ENCODE data around the gene PARP11.

Gene PARP11

GRCh38 chr12:3872800-3873636, at the start of gene PARP11:
TSS of gene PARP11 (minus strand) at chr12:3873399. CDS start at chr12:3873229, 170 bp downstream.
- FAIRE-seq (peak; percentile 98), DNase-seq (ENCODE audit: insufficient read length, low spot score) (peak; percentile 98)

- DNase-seq (ENCODE audit: insufficient read length, low spot score) (no peak), FAIRE-seq (no peak)
Measured at GRCh38 chr12:3922033-3922432, 48.8 kb upstream of the PARP11 start.

- DNase-seq (ENCODE audit: insufficient read length, low spot score) (no peak), FAIRE-seq (no peak)
Measured at GRCh38 chr12:3921526-3921925, 48.3 kb upstream of the PARP11 start.

DNA sequence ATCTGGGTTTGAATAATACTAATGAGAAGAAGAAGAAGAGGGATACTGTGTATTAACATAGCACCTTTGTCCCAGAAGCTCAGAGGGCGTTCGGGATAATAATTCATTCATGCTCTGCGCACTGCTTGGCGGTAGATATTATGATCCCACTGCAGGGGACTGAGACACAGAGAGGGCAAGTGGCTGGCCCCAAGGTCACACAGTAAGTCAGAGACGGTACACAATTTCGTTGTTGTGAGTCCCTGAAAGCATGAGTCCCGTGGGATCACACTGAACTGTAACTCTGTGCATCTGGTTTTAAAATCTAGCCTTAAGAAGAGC, 47.9 kb upstream of the PARP11 start:
- DNase-seq (ENCODE audit: insufficient read length, low spot score) (no peak), FAIRE-seq (no peak)

- DNase-seq (ENCODE audit: insufficient read length, low spot score), result no peak
- no peak for FAIRE-seq
Measured at GRCh38 chr12:3920351-3921150, 47.4 kb upstream of the PARP11 start.

GRCh38 chr12:3913278-3913677, 40.1 kb upstream of the PARP11 start:
- FAIRE-seq, result no peak

DNA sequence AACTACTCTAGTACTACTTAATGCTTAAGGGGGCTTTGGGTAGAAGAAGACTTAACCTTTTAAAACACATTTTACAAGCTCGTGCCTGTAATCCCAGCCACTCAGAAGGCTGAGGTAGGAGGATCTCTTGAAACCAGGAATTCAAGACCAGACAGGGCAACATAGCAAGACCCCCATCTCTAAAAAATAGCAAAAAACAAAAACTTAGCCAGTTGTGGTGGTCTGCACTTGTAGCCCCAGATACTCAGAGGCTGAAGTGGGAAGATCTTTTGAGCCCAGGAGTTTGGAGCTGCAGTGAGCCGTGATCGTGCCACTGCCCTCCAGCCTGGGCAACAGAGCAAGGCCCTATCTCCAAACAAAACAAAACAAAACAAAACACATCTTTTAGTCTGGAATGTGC, 39.7 kb upstream of the PARP11 start:
- no peak for DNase-seq (ENCODE audit: insufficient read length, low spot score)
- FAIRE-seq, result no peak

More at GRCh38 chr12:3913278-3913677, 40.1 kb upstream of the PARP11 start:
- DNase-seq (ENCODE audit: insufficient read length, low spot score), result no peak

GRCh38 chr12:3911409-3911808, 38.2 kb upstream of the PARP11 start:
- no peak for FAIRE-seq

GRCh38 chr12:3905664-3906063, 32.5 kb upstream of the PARP11 start:
- FAIRE-seq, result no peak
- no peak for DNase-seq (ENCODE audit: insufficient read length, low spot score)

More at GRCh38 chr12:3911409-3911808, 38.2 kb upstream of the PARP11 start:
- no peak for DNase-seq (ENCODE audit: insufficient read length, low spot score)

DNA sequence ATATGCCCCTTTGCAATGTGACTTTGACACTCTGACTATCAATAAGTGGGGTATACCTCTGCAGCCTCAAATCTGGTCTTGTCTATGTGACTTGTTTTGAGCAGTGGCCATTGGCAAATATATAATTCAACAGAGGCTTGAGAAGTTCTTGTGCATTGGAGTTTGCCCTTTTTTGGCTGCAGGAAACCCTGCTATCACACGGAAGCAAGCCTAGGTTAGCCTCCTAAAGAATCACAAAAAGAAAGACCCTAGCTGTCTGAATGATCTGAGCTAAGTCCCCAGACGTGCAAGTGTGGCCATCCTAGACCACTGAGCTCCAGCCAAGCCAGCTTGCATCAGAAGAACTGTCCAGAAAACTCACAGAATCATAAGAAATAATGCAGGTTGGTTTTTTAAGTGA, 31.8 kb upstream of the PARP11 start:
- peak; percentile 51 for FAIRE-seq
- no peak for DNase-seq (ENCODE audit: insufficient read length, low spot score)

DNA sequence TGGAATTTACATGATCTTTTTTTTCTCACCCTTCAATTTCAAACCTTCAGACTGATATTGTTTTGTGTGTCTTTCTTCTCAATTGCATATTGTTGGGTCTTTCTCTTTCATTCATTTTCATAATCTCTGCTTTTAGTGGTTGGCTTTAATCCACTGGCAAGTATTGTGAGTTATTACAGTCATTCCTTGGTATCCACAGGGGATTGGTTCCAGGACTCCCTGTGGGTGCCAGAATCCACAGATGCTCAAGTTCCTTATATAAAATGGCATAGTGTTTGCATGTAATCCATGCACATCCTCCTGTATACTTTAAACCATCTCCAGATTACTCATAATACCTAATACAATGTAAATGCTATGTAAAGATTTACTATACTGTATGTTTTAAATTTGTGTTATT, 29.7 kb upstream of the PARP11 start:
- FAIRE-seq (no peak), DNase-seq (ENCODE audit: insufficient read length, low spot score) (no peak)

GRCh38 chr12:3901116-3901515, 27.9 kb upstream of the PARP11 start:
- DNase-seq (ENCODE audit: insufficient read length, low spot score) (no peak), FAIRE-seq (no peak)

DNA sequence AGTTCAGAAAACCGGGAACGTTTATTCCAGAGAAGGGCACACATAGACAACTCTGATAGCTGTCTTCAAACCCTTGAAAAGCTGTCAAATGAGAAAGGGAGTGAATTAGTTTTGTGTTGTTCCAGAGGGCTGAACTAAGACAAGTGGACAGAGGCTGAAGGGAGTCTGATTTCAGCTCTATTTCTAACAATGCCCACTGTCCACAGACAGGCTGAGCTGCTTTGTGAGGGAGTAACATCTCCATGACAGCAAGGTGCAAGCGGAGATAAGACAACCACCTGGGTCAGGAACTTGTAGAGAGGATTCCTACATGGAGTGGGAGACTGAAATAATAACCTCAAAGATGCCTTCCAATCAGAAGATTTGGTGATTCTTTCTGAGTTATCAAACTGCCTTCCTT, 25.6 kb upstream of the PARP11 start:
- peak; percentile 54 for FAIRE-seq
- no peak for DNase-seq (ENCODE audit: insufficient read length, low spot score)

GRCh38 chr12:3897371-3897971, 24.3 kb upstream of the PARP11 start:
- FAIRE-seq (peak; percentile 4), DNase-seq (ENCODE audit: insufficient read length, low spot score) (no peak)

- DNase-seq (ENCODE audit: insufficient read length, low spot score), result no peak
- no peak for FAIRE-seq
Measured at GRCh38 chr12:3896801-3897351, 23.7 kb upstream of the PARP11 start.

DNA sequence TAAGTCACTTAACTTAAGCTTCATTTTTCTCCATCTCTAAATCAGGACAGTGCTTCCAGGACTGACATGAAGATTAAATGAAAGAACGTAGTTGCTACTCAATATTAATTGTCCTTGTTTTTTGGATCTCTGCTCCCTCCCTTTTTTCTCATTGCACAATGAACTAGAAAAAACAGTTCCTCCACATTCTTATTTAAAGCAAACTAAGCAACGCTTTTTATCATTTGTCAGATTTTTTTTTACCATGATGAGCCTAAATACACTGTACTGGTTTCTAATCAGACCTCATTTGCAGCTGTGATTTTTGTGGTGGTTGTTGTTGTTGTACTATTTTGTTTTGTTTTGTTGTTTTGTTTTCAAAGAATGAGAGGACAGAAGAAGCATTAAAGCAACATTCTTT, 23.2 kb upstream of the PARP11 start:
- DNase-seq (ENCODE audit: insufficient read length, low spot score) (no peak), FAIRE-seq (no peak)

GRCh38 chr12:3892631-3893030, 19.4 kb upstream of the PARP11 start:
- DNase-seq (ENCODE audit: insufficient read length, low spot score) (no peak), FAIRE-seq (no peak)

DNA sequence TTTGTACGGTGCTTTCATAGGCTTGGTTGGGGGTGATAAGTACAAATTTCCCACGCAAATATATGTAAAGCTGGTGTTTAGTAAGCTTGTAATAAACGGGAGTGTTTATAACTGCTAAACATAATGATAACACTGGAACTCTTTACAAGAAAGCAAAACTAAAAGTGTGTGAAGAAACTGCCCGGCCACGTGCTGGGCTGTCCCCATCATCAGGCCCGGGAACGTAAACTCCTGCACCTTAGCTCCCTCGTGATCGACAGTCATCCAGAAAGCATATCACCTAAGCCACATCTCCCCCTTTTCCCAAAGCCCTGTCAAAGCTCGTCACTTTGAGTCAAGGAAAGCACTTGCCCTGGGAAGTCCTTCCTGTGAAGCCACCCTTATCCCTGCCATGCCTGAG, 18.0 kb upstream of the PARP11 start:
- DNase-seq (ENCODE audit: insufficient read length, low spot score), result no peak
- FAIRE-seq, result no peak

GRCh38 chr12:3888659-3889058, 15.5 kb upstream of the PARP11 start:
- no peak for DNase-seq (ENCODE audit: insufficient read length, low spot score)

GRCh38 chr12:3885277-3886094, 12.3 kb upstream of the PARP11 start:
- DNase-seq (ENCODE audit: insufficient read length, low spot score), result peak; percentile 49
- no peak for FAIRE-seq

More at GRCh38 chr12:3888659-3889058, 15.5 kb upstream of the PARP11 start:
- FAIRE-seq, result no peak
